Epithelial cell of esophagus (primary cell): ENCODE measurements around the gene LMOD1.
"Not testable (repeated sequence)": the region's sequence is repeated elsewhere in the genome, so short reads cannot be mapped to it uniquely, and the experiment has no call there.

Source experiments
- DNase-seq: peaks from one replicate; pipeline ENCODE4 v3.0.0; 2010; ENCODE audit warnings: low read depth
- H3K4me3 ChIP-seq: 2 replicates; pipeline ENCODE4 v1.5.1; 2011; ENCODE audit warnings: mild to moderate bottlenecking, low read length, control low read depth
- TF ChIP-seq, protein P1 (sequence below): IDR thresholded peaks from 2 replicates; pipeline ENCODE4 v1.5.1; 2011; ENCODE audit warnings: low read depth, mild to moderate bottlenecking, low read length, control low read depth, inconsistent platforms; ENCODE audit not compliant: insufficient read depth; ENCODE audit errors: missing control alignments

Gene LMOD1

DNA sequence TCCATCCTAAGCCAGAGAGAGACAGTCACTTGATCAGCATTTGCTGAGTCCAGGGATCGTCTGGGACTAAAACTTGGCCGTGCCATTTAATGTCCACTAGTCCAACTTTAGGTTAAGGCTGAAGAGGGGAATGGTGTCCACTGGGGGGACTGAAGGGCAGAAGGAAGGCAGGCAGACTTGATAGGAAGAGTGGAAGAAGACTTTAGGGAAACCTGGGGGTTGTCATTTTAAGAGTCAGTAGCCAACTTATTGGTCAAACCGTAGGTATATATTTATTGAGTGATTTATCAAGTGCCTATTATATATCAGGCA, 1.3 kb upstream of the LMOD1 start:
- no peak overlapping the region for H3K4me3 ChIP-seq
- no peak for DNase-seq
- TF ChIP-seq, protein P1, sequence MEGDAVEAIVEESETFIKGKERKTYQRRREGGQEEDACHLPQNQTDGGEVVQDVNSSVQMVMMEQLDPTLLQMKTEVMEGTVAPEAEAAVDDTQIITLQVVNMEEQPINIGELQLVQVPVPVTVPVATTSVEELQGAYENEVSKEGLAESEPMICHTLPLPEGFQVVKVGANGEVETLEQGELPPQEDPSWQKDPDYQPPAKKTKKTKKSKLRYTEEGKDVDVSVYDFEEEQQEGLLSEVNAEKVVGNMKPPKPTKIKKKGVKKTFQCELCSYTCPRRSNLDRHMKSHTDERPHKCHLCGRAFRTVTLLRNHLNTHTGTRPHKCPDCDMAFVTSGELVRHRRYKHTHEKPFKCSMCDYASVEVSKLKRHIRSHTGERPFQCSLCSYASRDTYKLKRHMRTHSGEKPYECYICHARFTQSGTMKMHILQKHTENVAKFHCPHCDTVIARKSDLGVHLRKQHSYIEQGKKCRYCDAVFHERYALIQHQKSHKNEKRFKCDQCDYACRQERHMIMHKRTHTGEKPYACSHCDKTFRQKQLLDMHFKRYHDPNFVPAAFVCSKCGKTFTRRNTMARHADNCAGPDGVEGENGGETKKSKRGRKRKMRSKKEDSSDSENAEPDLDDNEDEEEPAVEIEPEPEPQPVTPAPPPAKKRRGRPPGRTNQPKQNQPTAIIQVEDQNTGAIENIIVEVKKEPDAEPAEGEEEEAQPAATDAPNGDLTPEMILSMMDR: no peak

GRCh38 chr1:201945863-201946223, 505 bp downstream of the LMOD1 start:
- DNase-seq: no peak
- H3K4me3 ChIP-seq: no peak overlapping the region

DNA sequence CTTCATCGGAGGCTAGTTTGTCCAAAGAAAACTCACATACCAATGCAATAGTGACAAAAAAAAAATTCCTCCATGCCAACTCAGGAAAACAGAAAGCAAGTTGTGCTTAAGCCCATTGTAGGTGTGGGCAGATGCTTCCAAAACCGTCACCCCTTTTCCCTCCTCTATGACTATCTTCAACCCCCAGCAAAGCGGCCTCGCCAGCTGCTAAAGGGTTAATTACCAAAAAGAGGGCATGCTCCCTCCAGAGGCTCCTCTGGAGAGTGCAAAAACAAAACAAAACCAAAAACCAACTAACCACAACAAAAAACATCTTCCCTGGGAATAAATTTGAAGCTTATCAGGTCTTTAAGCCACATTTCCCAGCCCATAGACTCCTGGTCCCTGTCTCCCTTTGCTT, 1.2 kb downstream of the LMOD1 start:
- no peak overlapping the region for H3K4me3 ChIP-seq
- TF ChIP-seq, protein P1: peak; percentile 26
- DNase-seq: no peak

More at GRCh38 chr1:201945863-201946223, 505 bp downstream of the LMOD1 start:
- TF ChIP-seq, protein P1: no peak

DNA sequence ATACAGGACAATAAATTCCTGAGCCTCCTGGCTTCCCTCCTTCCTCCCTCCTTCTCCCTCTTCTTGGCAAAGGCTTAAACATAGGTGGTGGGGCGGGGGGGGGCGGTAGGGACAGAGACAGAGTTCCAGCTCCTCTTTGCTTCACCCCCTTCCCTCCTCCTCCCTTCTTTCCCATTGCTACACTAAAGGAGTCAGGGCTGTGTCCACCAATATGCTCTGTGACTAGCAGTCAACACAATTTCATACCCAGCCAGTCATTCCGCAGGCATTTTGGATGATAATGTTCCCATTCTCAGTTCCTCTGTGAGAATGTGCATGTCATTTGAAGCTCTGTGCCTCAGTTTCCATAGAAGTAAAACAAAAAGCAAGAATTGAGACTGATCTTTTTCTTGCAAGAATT, 1.7 kb downstream of the LMOD1 start:
- TF ChIP-seq, protein P1: no peak
- DNase-seq: no peak
- H3K4me3 ChIP-seq: no peak overlapping the region

DNA sequence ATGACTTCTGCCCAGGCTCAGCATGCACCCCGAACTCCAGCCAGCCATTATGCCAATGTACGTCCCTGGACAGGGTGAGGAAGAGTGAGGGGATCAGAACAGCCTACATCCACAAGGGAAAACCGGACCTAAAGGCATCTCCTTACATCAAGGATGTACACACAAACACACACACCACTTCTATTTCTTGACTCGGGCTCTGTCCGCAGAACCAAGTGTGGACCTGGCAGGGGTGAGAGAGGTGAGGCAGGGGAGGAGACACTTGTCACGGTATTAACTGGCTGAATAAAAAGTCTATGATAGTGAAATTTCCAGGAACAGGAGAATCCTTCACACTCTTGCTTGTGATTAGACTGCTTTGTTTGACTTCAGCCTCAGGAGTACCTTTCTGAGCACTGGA, 2.3 kb downstream of the LMOD1 start:
- TF ChIP-seq, protein P1: no peak
- DNase-seq: no peak
- H3K4me3 ChIP-seq: no peak overlapping the region

DNA sequence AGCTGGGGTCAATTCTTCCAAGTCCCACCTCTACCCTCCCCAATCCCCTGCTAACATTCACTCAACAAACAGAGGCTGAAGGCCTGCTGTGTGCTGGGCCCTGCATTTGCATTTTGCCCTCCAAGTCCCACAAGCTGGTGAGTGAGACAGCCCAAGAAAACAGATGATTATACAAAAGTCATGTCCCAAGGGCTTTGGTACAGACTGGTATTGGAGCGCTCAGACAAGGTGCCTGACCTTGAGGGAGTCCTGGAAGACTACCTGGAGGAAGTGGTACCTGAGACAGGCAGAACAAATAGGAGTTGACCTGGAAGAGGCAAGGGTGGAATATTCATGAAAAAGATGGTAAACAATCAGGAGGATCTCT, 4.2 kb downstream of the LMOD1 start:
- H3K4me3 ChIP-seq: no peak overlapping the region
- TF ChIP-seq, protein P1: no peak
- no peak for DNase-seq

DNA sequence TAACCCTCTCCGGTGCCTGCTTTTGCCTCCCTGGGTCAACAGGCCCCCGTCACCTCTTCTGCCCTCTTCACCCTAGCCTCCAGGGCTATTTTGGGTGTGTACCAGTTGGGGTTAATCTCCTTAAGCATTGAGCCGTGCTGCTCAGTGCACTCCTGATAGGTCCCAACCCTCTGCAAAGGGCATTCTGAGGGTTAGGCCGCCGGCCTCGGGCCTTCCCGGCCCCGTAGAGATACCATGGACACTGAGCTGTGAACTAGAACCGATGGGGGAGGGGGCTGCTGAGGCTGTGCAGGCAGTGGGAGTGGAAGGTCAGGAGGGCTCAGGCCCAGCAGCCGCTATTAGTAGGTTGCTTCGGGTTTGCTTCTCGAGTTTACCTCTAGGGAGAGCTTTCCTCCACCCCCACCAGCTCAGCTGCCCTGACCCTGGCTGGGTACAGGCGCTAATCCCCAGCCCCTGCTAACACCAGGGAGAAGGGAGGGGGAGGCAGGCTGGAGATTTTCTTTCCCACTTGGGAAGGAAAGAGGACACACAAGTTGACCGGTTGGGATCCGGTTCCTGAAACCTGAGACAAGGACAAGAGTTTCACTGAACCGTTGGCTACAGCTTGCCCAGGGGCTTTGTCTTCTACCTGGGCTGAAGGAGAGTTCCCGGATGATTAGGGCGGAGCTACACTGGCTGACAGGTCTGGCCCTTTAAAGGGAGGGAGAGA, 4.8 kb downstream of the LMOD1 start:
- no peak for DNase-seq
- TF ChIP-seq, protein P1: no peak
- H3K4me3 ChIP-seq: no peak overlapping the region

GRCh38 chr1:201940316-201940715, 6.0 kb downstream of the LMOD1 start:
- not testable (repeated sequence) for H3K4me3 ChIP-seq, DNase-seq
